ENCODE measurements around the gene AXL. TPM values are rescaled to one million over a fixed set of nuclear protein-coding genes. Genes with fewer than 3 reads are reported as not detected.
A peak's percentile ranks its signal among the peaks of the same experiment; 100 is the strongest.

The AXL gene
- total and polyA plus RNA-seq, 2 of the 8 experiments (the other 6 are each of a cell fraction or from before 2014, with no cell fraction given) = 35.3 to 51.0 TPM

DNA sequence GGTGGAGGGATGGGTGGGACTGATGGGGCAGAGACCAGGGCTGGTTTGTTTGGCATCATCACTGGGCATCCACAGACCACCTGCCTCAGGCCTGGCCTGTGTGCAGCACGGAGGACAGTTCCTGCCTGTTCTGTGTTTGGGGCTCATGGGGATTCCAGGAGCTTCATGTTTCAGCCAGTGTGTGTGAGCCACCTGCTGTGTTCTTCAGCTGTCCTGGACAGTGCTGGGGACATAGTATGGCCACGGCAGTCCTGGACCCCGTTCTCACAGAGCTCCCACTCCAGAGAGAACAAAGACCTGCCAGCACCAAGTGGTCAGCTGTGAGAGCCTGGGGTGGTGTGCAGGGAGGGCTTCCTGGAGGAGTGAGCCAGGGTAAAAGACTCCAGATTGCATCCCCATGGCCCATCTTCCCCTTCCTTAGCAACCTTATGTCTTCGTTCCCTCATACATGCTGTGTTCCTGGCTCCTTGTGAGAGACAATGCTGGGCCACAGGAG is 89.0 kb downstream of the AXL start:
- Histone ChIP-seq H3K4me3 (ENCODE audit: extremely low read depth in 1 of 4, insufficient read depth in 2 of 4, low read depth in 3 of 4, low read length in 4 of 4) (no peak overlapping the region), H3K36me3 (ENCODE audit: control insufficient read depth in 2 of 4, insufficient read depth in 4 of 4, low read length in 3 of 4) (peaks cover 33 to 46% (median 38%) of the 10 kb centered on the region in 4 experiments), H3K79me2 (ENCODE audit: control insufficient read depth in 1 of 2, insufficient read depth in 2 of 2, low read length in 2 of 2) (peaks cover 0 to 8% of the 10 kb centered on the region in 2 experiments; a peak in 2 of 4 replicates), H3K4me2 (ENCODE audit: insufficient read depth in 1 of 2, low read depth in 2 of 2, low read length in 2 of 2) (peak overlapping the region in 1 of 2 experiments; percentile 27; a peak in 1 of 4 replicates), H3K23me2 (ENCODE audit: low read depth, low read length) (peaks cover 7% of the 10 kb centered on the region), H3K4ac (replicated peaks; ENCODE audit: insufficient read length, low read depth, low read length) (no peak overlapping the region), H3K27ac (ENCODE audit: low read depth, low read length) (peak overlapping the region; percentile 51; the same call in 1 of the 2 replicates), H2AFZ (ENCODE audit: low read length) (no peak overlapping the region), H3K23ac (ENCODE audit: insufficient read length) (no peak overlapping the region), H2BK12ac (ENCODE audit: low read depth, low read length) (no peak overlapping the region), H2BK20ac (ENCODE audit: low read length) (no peak overlapping the region), H2BK5ac (ENCODE audit: low read depth, low read length) (no peak overlapping the region), H2AK5ac (ENCODE audit: low read depth, low read length) (no peak overlapping the region), H4K8ac (ENCODE audit: extremely low read depth, insufficient read depth, low read length) (no peak overlapping the region), H3K9me3 (ENCODE audit: insufficient read depth in 2 of 2, low read depth in 1 of 2, low read length in 1 of 2) (no peaks in the 10 kb centered on the region), H3K18ac (ENCODE audit: extremely low read depth, low read length) (peak overlapping the region; percentile 17; the same call in 1 of the 2 replicates), H3K14ac (ENCODE audit: insufficient read length) (no peak overlapping the region), H2BK15ac (ENCODE audit: low read length) (no peak overlapping the region), H3K79me1 (ENCODE audit: low read depth, low read length) (peaks cover 4% of the 10 kb centered on the region; the same call in 1 of the 2 replicates), H4K91ac (replicated peaks; ENCODE audit: insufficient read length, low read length) (no peak overlapping the region), H4K5ac (ENCODE audit: insufficient read length, low read depth, low read length) (no peak overlapping the region), H3K4me1 (replicated peaks in 1 of 4; ENCODE audit: control insufficient read depth in 3 of 4, insufficient read depth in 4 of 4, low read length in 3 of 4) (peaks cover 0 to 10% (median under 1%) of the 10 kb centered on the region in 4 experiments; a peak in 3 of 7 replicates), H3K27me3 (replicated peaks in 1 of 4; ENCODE audit: control insufficient read depth in 3 of 4, extremely low read depth in 1 of 4, insufficient read depth in 3 of 4, low read length in 3 of 4) (no peaks in the 10 kb centered on the region), H2BK120ac (replicated peaks; ENCODE audit: low read depth, low read length) (no peak overlapping the region), H3K56ac (replicated peaks; ENCODE audit: insufficient read length, low read depth, low read length) (no peak overlapping the region), H4K20me1 (replicated peaks in 1 of 2; ENCODE audit: control insufficient read depth in 1 of 2, insufficient read depth in 2 of 2, low read length in 2 of 2) (peaks cover 0 to 15% of the 10 kb centered on the region in 2 experiments), H3K9ac (replicated peaks in 1 of 4; ENCODE audit: extremely low read depth in 1 of 4, low read depth in 3 of 4, low read length in 3 of 4) (no peak overlapping the region)
- 84% methylated on average over 4 of the region's 4 CpGs; no CpG with 5 or more reads in 1 of the 2 experiments for WGBS, 2 experiments (ENCODE audit: extremely low coverage in 1 of 2, insufficient coverage in 1 of 2, insufficient read length in 1 of 2, insufficient replicate concordance in 2 of 2, low coverage in 1 of 2, low lambda C conversion rate in 2 of 2, missing lambda C conversion rate in 1 of 2)
- no peak for DNase-seq (ENCODE audit: low read depth in 1 of 2, low spot score in 2 of 2)
- ChIA-PET CTCF (ENCODE audit: partially characterized antibody) (interaction anchor here (0.6 to 7.3 kb wide), 22 partner anchors 11 to 555 kb away, joined by 3 to 63 read pairs (median 4); no protein-coding TSS in a partner anchor), POLR2A (ENCODE audit: partially characterized antibody) (interaction anchor here (0.9 to 22.6 kb wide), 13 partner anchors 14 to 558 kb away, joined by 3 to 579 read pairs (median 5); partner anchors contain the start of genes ACTMAP, CYP2S1, HNRNPUL1 and TGFB1)
- FAIRE-seq = no peak
- TF ChIP-seq TEAD4 (IDR thresholded peaks at IDR 0.05; ENCODE audit: low read depth, low read length) (no peak), POLR2AphosphoS5 (IDR thresholded peaks at IDR 0.05; ENCODE audit: low read depth, low read length) (peak; percentile 43; the same call in 1 of the 2 replicates)
- TF ChIP-seq, protein P1, sequence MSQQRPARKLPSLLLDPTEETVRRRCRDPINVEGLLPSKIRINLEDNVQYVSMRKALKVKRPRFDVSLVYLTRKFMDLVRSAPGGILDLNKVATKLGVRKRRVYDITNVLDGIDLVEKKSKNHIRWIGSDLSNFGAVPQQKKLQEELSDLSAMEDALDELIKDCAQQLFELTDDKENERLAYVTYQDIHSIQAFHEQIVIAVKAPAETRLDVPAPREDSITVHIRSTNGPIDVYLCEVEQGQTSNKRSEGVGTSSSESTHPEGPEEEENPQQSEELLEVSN (IDR thresholded peaks at IDR 0.05) = no peak

All from H1 (cell line).